ENCODE results near the gene GREM2.
A peak's percentile ranks its signal among the peaks of the same experiment; 100 is the strongest.

Gene GREM2

GRCh38 chr1:240497908-240498307 is 114.0 kb downstream of the GREM2 start:
- DNase-seq, result no peak

GRCh38 chr1:240496941-240497340 is 115.0 kb downstream of the GREM2 start:
- no peak for DNase-seq

GRCh38 chr1:240496356-240496755 is 115.6 kb downstream of the GREM2 start:
- no peak for DNase-seq

- no peak for DNase-seq
Measured at GRCh38 chr1:240495601-240496000, 116.4 kb downstream of the GREM2 start.

- peak; percentile 26 for DNase-seq
Measured at GRCh38 chr1:240492832-240493440, 119.0 kb downstream of the GREM2 start.

- DNase-seq, result no peak
Measured at GRCh38 chr1:240491796-240492195, 120.2 kb downstream of the GREM2 start.

GRCh38 chr1:240491156-240491555 is 120.8 kb downstream of the GREM2 start:
- DNase-seq, result no peak

- DNase-seq, result no peak
Measured at GRCh38 chr1:240487493-240487892, 124.5 kb downstream of the GREM2 start.

GRCh38 chr1:240486611-240487010 is 125.3 kb downstream of the GREM2 start:
- no peak for DNase-seq

- no peak for DNase-seq
Measured at GRCh38 chr1:240484804-240485443, 127.0 kb downstream of the GREM2 start.

GRCh38 chr1:240478536-240478935 is 133.4 kb downstream of the GREM2 start:
- no peak for DNase-seq

GRCh38 chr1:240475832-240476231 is 136.1 kb downstream of the GREM2 start:
- DNase-seq, result no peak

GRCh38 chr1:240474133-240474614 is 137.8 kb downstream of the GREM2 start:
- no peak for DNase-seq

GRCh38 chr1:240468656-240469055 is 143.3 kb downstream of the GREM2 start:
- no peak for DNase-seq

GRCh38 chr1:240467895-240468294 is 144.1 kb downstream of the GREM2 start:
- no peak for DNase-seq

GRCh38 chr1:240466509-240466908 is 145.4 kb downstream of the GREM2 start:
- DNase-seq, result no peak

- DNase-seq, result no peak
Measured at GRCh38 chr1:240465531-240465940, 146.4 kb downstream of the GREM2 start.

- no peak for DNase-seq
Measured at GRCh38 chr1:240464099-240464498, 147.9 kb downstream of the GREM2 start.

GRCh38 chr1:240462766-240463395 is 149.1 kb downstream of the GREM2 start:
- no peak for DNase-seq

GRCh38 chr1:240462277-240462676 is 149.7 kb downstream of the GREM2 start:
- no peak for DNase-seq

- no peak for DNase-seq
Measured at GRCh38 chr1:240457203-240457602, 154.8 kb downstream of the GREM2 start.

GRCh38 chr1:240455228-240455821 is 156.6 kb downstream of the GREM2 start:
- peak; percentile 8 for DNase-seq

- DNase-seq, result no peak
Measured at GRCh38 chr1:240445369-240445768, 166.6 kb downstream of the GREM2 start.

- DNase-seq, result no peak
Measured at GRCh38 chr1:240441669-240442068, 170.3 kb downstream of the GREM2 start.

Measured in CD4-positive, alpha-beta T cell treated with Interleukin-17A for 4 hours (primary cell).